Psoas muscle (tissue), 8 donors: ENCODE results near the gene LAMA3. TPM values are rescaled to one million over a fixed set of nuclear protein-coding genes. Genes with fewer than 3 reads are reported as not detected.
A peak's percentile ranks its signal among the peaks of the same experiment; 100 is the strongest.

Experiments used
- ATAC-seq, 4 donors: fragments of 200-7000 bp; cut with Tn5 transposase; one replicate each; pipeline ENCODE4 v1.9.1; 2020; ENCODE audit warnings: moderate library complexity in 3 of 4, mild to moderate bottlenecking in 2 of 4
- DNase-seq, 2 donors: peaks; one replicate each; pipeline ENCODE4 v3.0.0-alpha.2; 2020
- H3K27ac ChIP-seq: fragments of 200-600 bp; one replicate; pipeline ENCODE4 v1.8.0; 2022
- H3K27me3 ChIP-seq, 3 donors: fragments of 200-600 bp in 1 of 3; one replicate each; pipeline versions ENCODE4 v1.6.1 to v1.8.0; 2013 to 2022; ENCODE audit warnings: low read length in 2 of 3, mild to moderate bottlenecking in 2 of 3, moderate library complexity in 1 of 3; ENCODE audit not compliant: insufficient read depth in 3 of 3
- H3K36me3 ChIP-seq, 2 donors: fragments of 200-600 bp in 1 of 2; one replicate each; pipeline versions ENCODE4 v1.6.1 to v1.8.0; 2013 to 2022; ENCODE audit warnings: low read depth in 1 of 2, mild to moderate bottlenecking in 1 of 2, moderate library complexity in 1 of 2; ENCODE audit not compliant: insufficient read depth in 1 of 2
- H3K4me1 ChIP-seq: fragments of 200-600 bp; one replicate; pipeline ENCODE4 v1.8.0; 2022
- H3K4me3 ChIP-seq: fragments of 200-600 bp; one replicate; pipeline ENCODE4 v1.8.0; 2022; ENCODE audit warnings: mild to moderate bottlenecking
- H3K9me3 ChIP-seq: fragments of 200-600 bp; one replicate; pipeline ENCODE4 v1.8.0; 2022
- WGBS, 3 donors: extraction: QIAGEN DNeasy Blood & Tissue Kit; methylation state at CpG; one replicate each; pipeline versions ENCODE4 v1.1.6 to v1.1.7; 2013; 5-methylcytosine and 5-hydroxymethylcytosine counted together
- intact Hi-C, 2 donors: fragments of 100-400 bp; cut with DNase I; formaldehyde crosslinking; loops; one replicate each; pipeline versions ENCODE4 v1.11.0 to v1.14.2; 2022
- polyA plus RNA-seq, 3 donors: library from polyadenylated mRNA; stranded (reverse); fragments of 200-250 nt; gene quantifications; one replicate each; pipeline ENCODE4 v1.2.3, GENCODE V29; 2013
- total RNA-seq, 4 donors: library from RNA; stranded (reverse); fragmentation: NEBNext Ultra II Directional in 2 of 4; extraction: Animal tissue kit (Norgen Biotek cat#: 25700) in 2 of 4; gene quantifications; one replicate each; pipeline versions ENCODE4 v1.2.1 to v1.2.4, GENCODE V29; 2021 to 2023
- TF ChIP-seq, protein P1 (sequence below): fragments of 200-600 bp; IDR thresholded peaks from one replicate; pipeline ENCODE4 v1.8.0; 2022; ENCODE audit warnings: antibody characterized with exemption
- donor health status: healthy with polysubstance abuse.
- donor health status: DM: no; HTN: no; CAD: no; lungs with moderate emphysema.
- donor health status: Bipolar disorder and iron deficiency.
- donor health status: healthy.
- donor health status: DM: yes; HTN: yes; CAD: no.
- donor health status: DM: no; HTN: no; CAD: no.
- donor health status: DM: no; HTN: no; CAD: no.
- donor health status: DM: yes; HTN: yes; CAD: no.

LAMA3 gene
- total and polyA plus RNA-seq, 7 donors, result 0.49 to 4.2 (median 1.8) TPM

DNA sequence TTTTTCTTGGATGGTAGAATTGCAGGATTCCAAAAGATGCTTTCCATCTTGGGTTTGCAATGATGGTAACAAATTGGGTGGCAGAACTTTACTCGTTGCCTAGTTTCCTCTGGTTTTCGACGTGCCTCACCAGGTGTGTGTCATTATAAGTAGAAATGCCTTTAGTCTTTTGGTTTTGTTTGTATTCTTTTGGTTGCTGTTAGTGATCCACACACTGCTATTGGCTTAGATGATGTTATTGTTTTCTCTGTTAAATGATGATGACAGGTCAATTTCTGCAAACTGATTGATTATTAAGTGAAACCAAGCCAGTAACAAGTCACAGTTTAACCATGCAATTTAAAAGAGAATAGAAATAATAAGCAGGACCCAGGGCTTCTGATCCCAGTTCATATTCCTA, 6.1 kb upstream of the LAMA3 start:
- H3K4me3 ChIP-seq, result no peak overlapping the region
- H3K4me1 ChIP-seq, result no peaks in the 10 kb centered on the region
- TF ChIP-seq, protein P1, sequence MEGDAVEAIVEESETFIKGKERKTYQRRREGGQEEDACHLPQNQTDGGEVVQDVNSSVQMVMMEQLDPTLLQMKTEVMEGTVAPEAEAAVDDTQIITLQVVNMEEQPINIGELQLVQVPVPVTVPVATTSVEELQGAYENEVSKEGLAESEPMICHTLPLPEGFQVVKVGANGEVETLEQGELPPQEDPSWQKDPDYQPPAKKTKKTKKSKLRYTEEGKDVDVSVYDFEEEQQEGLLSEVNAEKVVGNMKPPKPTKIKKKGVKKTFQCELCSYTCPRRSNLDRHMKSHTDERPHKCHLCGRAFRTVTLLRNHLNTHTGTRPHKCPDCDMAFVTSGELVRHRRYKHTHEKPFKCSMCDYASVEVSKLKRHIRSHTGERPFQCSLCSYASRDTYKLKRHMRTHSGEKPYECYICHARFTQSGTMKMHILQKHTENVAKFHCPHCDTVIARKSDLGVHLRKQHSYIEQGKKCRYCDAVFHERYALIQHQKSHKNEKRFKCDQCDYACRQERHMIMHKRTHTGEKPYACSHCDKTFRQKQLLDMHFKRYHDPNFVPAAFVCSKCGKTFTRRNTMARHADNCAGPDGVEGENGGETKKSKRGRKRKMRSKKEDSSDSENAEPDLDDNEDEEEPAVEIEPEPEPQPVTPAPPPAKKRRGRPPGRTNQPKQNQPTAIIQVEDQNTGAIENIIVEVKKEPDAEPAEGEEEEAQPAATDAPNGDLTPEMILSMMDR, result no peak
- no peak overlapping the region for H3K27ac ChIP-seq
- H3K27me3 ChIP-seq, result peaks cover 0 to 6% (median 5%) of the 10 kb centered on the region in 3 donors
- 79 to 86% (median 80%) methylated on average over 3 of the region's 3 CpGs for WGBS, 3 donors
- intact Hi-C loops, result loop anchor here in 1 of 2 donors (2.0 kb wide), 1 partner anchor 28 kb away; no protein-coding TSS in a partner anchor
- H3K9me3 ChIP-seq, result no peaks in the 10 kb centered on the region
- no peak for ATAC-seq
- no peaks in the 10 kb centered on the region for H3K36me3 ChIP-seq
- no peak for DNase-seq

DNA sequence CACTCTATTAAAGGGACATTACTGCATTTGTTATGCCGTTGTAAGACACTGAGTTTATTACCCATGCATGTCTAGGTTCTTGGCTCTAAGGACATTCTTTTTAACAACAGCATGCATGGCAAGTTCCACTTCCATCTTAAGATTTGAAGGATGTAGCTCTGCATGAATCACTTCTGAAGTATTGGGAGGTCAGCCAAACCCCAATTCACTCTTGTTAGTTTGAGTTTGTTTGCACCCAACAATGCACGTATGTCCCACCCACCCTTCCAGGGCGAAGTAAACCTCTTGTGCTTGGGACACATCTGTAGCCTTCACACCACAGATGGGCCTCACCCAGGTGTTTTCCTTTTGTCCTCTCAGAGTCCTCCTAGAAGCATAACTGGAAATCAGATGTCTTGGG, 5.6 kb upstream of the LAMA3 start:
- DNase-seq (no peak), ATAC-seq (no peak)
- WGBS, 3 donors, result 52 to 64% (median 53%) methylated on average over 3 of the region's 3 CpGs
- Histone ChIP-seq H3K36me3 (no peaks in the 10 kb centered on the region), H3K4me1 (no peaks in the 10 kb centered on the region), H3K4me3 (no peak overlapping the region), H3K9me3 (no peaks in the 10 kb centered on the region), H3K27me3 (peaks cover 0 to 10% (median 7%) of the 10 kb centered on the region in 3 donors), H3K27ac (no peak overlapping the region)
- TF ChIP-seq, protein P1, result no peak
- intact Hi-C loops, result loop anchor here in 1 of 2 donors (2.0 kb wide), 1 partner anchor 27 kb away; no protein-coding TSS in a partner anchor

DNA sequence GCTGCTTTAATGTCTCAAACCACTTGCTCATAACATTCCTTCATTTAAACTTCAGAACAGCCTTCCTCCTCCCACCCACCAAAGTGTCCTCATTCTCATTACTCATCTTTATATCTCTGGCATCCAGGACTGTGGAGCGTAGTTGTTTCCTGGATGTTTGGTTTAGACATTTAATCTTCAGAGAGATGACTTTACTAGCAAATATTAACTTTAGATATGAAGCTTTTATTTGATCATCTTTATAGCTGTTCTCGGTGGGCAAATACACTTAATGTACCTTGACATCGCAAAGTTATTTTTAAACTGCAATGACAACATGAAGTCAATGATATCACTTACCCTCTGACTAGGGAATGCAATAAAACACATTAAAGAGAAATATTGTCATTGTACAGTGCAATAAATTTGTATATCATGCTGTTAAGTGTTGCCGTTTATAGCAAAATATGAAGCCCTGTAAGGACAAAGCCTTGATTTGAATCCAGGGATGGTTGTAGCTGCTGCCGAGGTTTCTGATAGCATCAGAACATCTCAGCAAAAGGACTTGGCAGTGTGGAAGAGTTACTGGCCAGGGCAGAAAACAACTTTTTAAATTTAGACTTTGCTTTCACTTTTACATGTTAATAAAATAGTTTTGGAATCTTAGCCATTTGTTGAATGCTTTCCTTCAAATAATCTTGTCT, 4.6 kb upstream of the LAMA3 start:
- no peak overlapping the region for H3K27ac ChIP-seq
- H3K4me3 ChIP-seq, result no peak overlapping the region
- peaks cover 0 to 20% (median 10%) of the 10 kb centered on the region in 3 donors for H3K27me3 ChIP-seq
- no peak for DNase-seq
- TF ChIP-seq, protein P1, result no peak
- H3K9me3 ChIP-seq, result no peaks in the 10 kb centered on the region
- ATAC-seq, result no peak
- WGBS, 3 donors, result 47 to 48% (median 47%) methylated on average over 5 of the region's 5 CpGs
- no peaks in the 10 kb centered on the region for H3K36me3 ChIP-seq
- intact Hi-C loops, result no loop called here
- H3K4me1 ChIP-seq, result no peaks in the 10 kb centered on the region

DNA sequence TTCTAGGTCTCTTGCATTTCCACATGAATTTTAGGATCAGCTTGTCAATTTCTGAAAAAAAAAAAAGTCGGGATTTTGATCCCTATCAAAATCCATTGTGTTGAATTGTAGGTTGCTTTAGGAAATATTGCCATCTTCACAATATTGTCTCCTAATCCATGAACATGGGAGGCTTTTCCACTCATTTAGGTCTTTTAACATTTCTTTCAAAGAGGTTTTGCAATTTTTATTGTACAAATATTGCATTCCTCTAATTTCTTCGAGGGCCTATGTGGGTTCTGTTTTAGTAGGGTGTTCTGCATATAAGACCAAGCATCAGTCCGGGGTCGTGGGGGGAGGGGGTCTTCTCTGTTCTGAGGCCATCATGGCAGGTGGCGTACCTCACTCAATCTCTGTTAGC, 725 bp upstream of the LAMA3 start:
- Histone ChIP-seq H3K36me3 (no peaks in the 10 kb centered on the region), H3K27me3 (peaks cover 0 to 34% (median 11%) of the 10 kb centered on the region in 3 donors), H3K4me1 (no peaks in the 10 kb centered on the region), H3K4me3 (peak overlapping the region; percentile 69), H3K27ac (no peak overlapping the region), H3K9me3 (no peaks in the 10 kb centered on the region)
- intact Hi-C loops, result no loop called here
- 50 to 66% (median 60%) methylated on average over 5 of the region's 5 CpGs for WGBS, 3 donors
- TF ChIP-seq, protein P1, result no peak
- ATAC-seq, result no peak
- no peak for DNase-seq
